Measurements from ENCODE around the gene MISP. TPM values are rescaled to one million over a fixed set of nuclear protein-coding genes. Genes with fewer than 3 reads are reported as not detected.

MISP gene
- total and polyA plus RNA-seq, 9 of the 15 experiments (the other 6 are each of a cell fraction or from before 2014, with no cell fraction given): 0.04 to 0.29 (median 0.05) TPM; not detected in 5

- Histone ChIP-seq H3K79me2 (ENCODE audit: control insufficient read depth, insufficient read depth, low read length) (no peaks in the 10 kb centered on the region), H3K4me1 (replicated peaks in 1 of 2; ENCODE audit: control insufficient read depth in 2 of 2, insufficient read depth in 2 of 2, low read length in 2 of 2) (peaks cover 0 to 71% of the 10 kb centered on the region in 2 experiments; a peak in 2 of 5 replicates), H3K27me3 (ENCODE audit: control insufficient read depth in 2 of 2, insufficient read depth in 2 of 2, low read length in 2 of 2) (no peaks in the 10 kb centered on the region), H3K9me3 (replicated peaks; ENCODE audit: control insufficient read depth, insufficient read depth, low read depth, low read length) (no peaks in the 10 kb centered on the region), H3K4me2 (ENCODE audit: insufficient read depth, low read length) (no peak overlapping the region), H3K36me3 (ENCODE audit: control insufficient read depth, insufficient read depth, low read length) (no peaks in the 10 kb centered on the region), H2AFZ (ENCODE audit: low read depth, low read length) (no peak overlapping the region), H3K9ac (ENCODE audit: insufficient read depth in 1 of 2, low read depth in 2 of 2, low read length in 2 of 2) (no peak overlapping the region), H4K20me1 (replicated peaks; ENCODE audit: control insufficient read depth, insufficient read depth, low read length) (no peaks in the 10 kb centered on the region), H3K9me1 (ENCODE audit: control insufficient read depth, insufficient read depth, low read length) (no peaks in the 10 kb centered on the region), H3K4me3 (no peak overlapping the region), H3K27ac (ENCODE audit: extremely low read depth, low read depth, low read length) (no peak overlapping the region)
- in situ Hi-C loops (cut with MboI) (loop anchor here (5.0 kb wide), 1 partner anchor 67 kb away; no protein-coding TSS in a partner anchor), intact Hi-C loops (cut with micrococcal nuclease) (loop anchor here (1.0 to 10.0 kb wide), 2 partner anchors 69 to 150 kb away; partner anchors contain the start of gene HCN2)
- no TSS peak for BruUV-seq (replicated peaks)
- DNase-seq (ENCODE audit: extremely low read depth in 1 of 4, low spot score in 3 of 4) (no peak), ATAC-seq (no peak), FAIRE-seq (no peak)
- 76% methylated on average over 11 of the region's 13 CpGs for WGBS (ENCODE audit: insufficient coverage, low coverage, missing lambda C conversion rate)
- TF ChIP-seq KDM4B (IDR thresholded peaks at IDR 0.05; ENCODE audit: borderline replicate concordance in 2 of 2, low read depth in 1 of 2) (no peak), SP1 (CRISPR knock-in tag; IDR thresholded peaks at IDR 0.05) (no peak), ZNF408 (CRISPR knock-in tag; IDR thresholded peaks at IDR 0.05; ENCODE audit: low read depth) (no peak), BRCA1 (IDR thresholded peaks at IDR 0.05) (no peak), BRCA1 (CRISPR knock-in tag; IDR thresholded peaks at IDR 0.05) (no peak), BHLHE40 (IDR thresholded peaks at IDR 0.05; ENCODE audit: low read length) (no peak), HNRNPL (IDR thresholded peaks at IDR 0.05; ENCODE audit: low read depth, low read length) (no peak), HMGN3 (IDR thresholded peaks at IDR 0.05; ENCODE audit: borderline replicate concordance, extremely low read depth, insufficient read length, low read depth, low read length) (no peak), U2AF1 (optimal IDR thresholded peaks at IDR 0.05; ENCODE audit: low read depth, low read length) (no peak), PATZ1 (CRISPR knock-in tag; IDR thresholded peaks at IDR 0.05; ENCODE audit: borderline replicate concordance) (no peak), ARID2 (IDR thresholded peaks at IDR 0.05) (no peak)
- CTCF ChIA-PET (ENCODE audit: low intra/inter-chr PET ratio): interaction anchor here (1.5 to 2.5 kb wide), 2 partner anchors 70 to 151 kb away, joined by 4 to 19 read pairs; no protein-coding TSS in a partner anchor
- POLR2A ChIA-PET: interaction anchor here (0.6 to 1.3 kb wide), 3 partner anchors 19 to 149 kb away, joined by 3 to 5 read pairs (median 5); no protein-coding TSS in a partner anchor
Measured at GRCh38 chr19:734716-735115, 16.2 kb upstream of the MISP start.
